ENCODE measurements around the gene CLDN19. TPM values are rescaled to one million over a fixed set of nuclear protein-coding genes. Genes with fewer than 3 reads are reported as not detected.

Gene CLDN19
- total RNA-seq, 5 donors from 2014 or later (not counting 1 experiment from before 2014, with no cell fraction given), result 0.18 TPM; not detected in 4

GRCh38 chr1:42783092-42783491, 43.1 kb upstream of the CLDN19 start:
- no peak for DNase-seq
- no CpG with 5 or more reads among the region's 2 CpGs for WGBS (ENCODE audit: insufficient coverage)
- CTCF ChIA-PET, result interaction anchor here (0.6 to 1.0 kb wide), 3 partner anchors 63 to 466 kb away, joined by 3 to 4 read pairs (median 4); partner anchors contain the start of gene ZNF691 (in 1 of the 2)
- Histone ChIP-seq H3K4me3 (ENCODE audit: control insufficient read depth in 1 of 2, extremely low read depth in 1 of 2, low read length in 1 of 2) (no peak overlapping the region), H3K36me3 (ENCODE audit: control insufficient read depth in 2 of 2, extremely low read depth in 1 of 2, insufficient read depth in 1 of 2, low read length in 1 of 2) (peaks cover 0 to 25% of the 10 kb centered on the region in 2 donors), H3K4me1 (ENCODE audit: control insufficient read depth in 1 of 2, extremely low read depth in 1 of 2, insufficient read depth in 2 of 2, low read length in 2 of 2) (peaks cover 2 to 15% of the 10 kb centered on the region in 2 experiments), H3K27me3 (replicated peaks in 1 of 2; ENCODE audit: control insufficient read depth in 2 of 2, extremely low read depth in 1 of 2, insufficient read depth in 2 of 2, low read length in 1 of 2) (peaks cover 0 to 4% of the 10 kb centered on the region in 2 experiments), H3K9me3 (no peaks in the 10 kb centered on the region), H3K27ac (ENCODE audit: low read length) (no peak overlapping the region)
- Mint-ChIP-seq H3K4me3 (no peak overlapping the region), H3K27ac (no peak overlapping the region), H3K4me1 (peaks cover 15 to 26% (median 17%) of the 10 kb centered on the region in 3 donors), H3K9me3 (no peaks in the 10 kb centered on the region), H3K36me3 (peaks cover 26% of the 10 kb centered on the region), H3K27me3 (no peaks in the 10 kb centered on the region)
- no peak for ATAC-seq (replicated peaks in 1 of 4)
- POLR2A ChIA-PET, result interaction anchor here in 1 of 2 donors (1.0 kb wide), 1 partner anchor 16 kb away, joined by 3 read pairs; the partner anchor contains the start of genes C1orf50 and P3H1

DNA sequence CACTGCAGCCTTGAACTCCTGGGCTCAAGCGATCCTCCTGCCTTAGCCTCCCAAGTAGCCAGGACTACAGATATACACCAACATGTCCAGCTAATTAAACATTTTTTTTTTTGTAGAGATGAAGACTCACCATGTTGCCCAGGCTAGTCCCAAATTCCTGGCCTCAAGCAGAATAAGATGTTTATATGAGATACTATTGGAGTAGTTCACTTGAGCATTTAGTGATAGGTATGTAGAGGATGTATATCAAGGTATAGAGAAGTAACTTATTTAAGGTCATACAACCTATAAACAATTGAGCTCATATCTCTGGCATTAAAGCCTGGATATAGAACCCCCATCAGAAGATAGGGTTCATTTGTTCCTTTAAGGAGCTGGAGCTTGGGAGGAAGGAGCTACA, 40.1 kb upstream of the CLDN19 start:
- peaks cover 2 to 51% of the 10 kb centered on the region in 2 donors for H3K36me3 ChIP-seq (ENCODE audit: control insufficient read depth in 2 of 2, extremely low read depth in 1 of 2, insufficient read depth in 1 of 2, low read length in 1 of 2)
- peaks cover 8 to 19% (median 11%) of the 10 kb centered on the region in 3 donors for H3K4me1 Mint-ChIP-seq
- H3K27me3 Mint-ChIP-seq, result no peaks in the 10 kb centered on the region
- ATAC-seq (replicated peaks in 1 of 4) (no peak), DNase-seq (no peak)
- H3K9me3 ChIP-seq, result no peaks in the 10 kb centered on the region
- H3K36me3 Mint-ChIP-seq, result peaks cover 45% of the 10 kb centered on the region
- H3K27ac ChIP-seq (ENCODE audit: low read length), result no peak overlapping the region
- no peak overlapping the region for H3K4me3 ChIP-seq (ENCODE audit: control insufficient read depth in 1 of 2, extremely low read depth in 1 of 2, low read length in 1 of 2)
- no peaks in the 10 kb centered on the region for H3K9me3 Mint-ChIP-seq
- H3K27me3 ChIP-seq (replicated peaks in 1 of 2; ENCODE audit: control insufficient read depth in 2 of 2, extremely low read depth in 1 of 2, insufficient read depth in 2 of 2, low read length in 1 of 2), result no peaks in the 10 kb centered on the region
- no peak overlapping the region for H3K4me3 Mint-ChIP-seq
- H3K27ac Mint-ChIP-seq, result no peak overlapping the region
- POLR2A ChIA-PET, result interaction anchor here in 1 of 2 donors (0.8 kb wide), 1 partner anchor 13 kb away, joined by 5 read pairs; the partner anchor contains the start of genes C1orf50 and P3H1
- H3K4me1 ChIP-seq (ENCODE audit: control insufficient read depth in 1 of 2, extremely low read depth in 1 of 2, insufficient read depth in 2 of 2, low read length in 2 of 2), result peaks cover 0 to 7% of the 10 kb centered on the region in 2 experiments
- WGBS (ENCODE audit: insufficient coverage), result no CpG with 5 or more reads among the region's 1 CpG
- CTCF ChIA-PET, result interaction anchor here (0.6 to 5.2 kb wide), 5 partner anchors 13 to 297 kb away, joined by 3 to 33 read pairs (median 3); partner anchors contain the start of genes C1orf50 (in 1 of the 2) and P3H1 (in 1 of the 2)

GRCh38 chr1:42779725-42780124, 39.7 kb upstream of the CLDN19 start:
- peaks cover 7 to 18% (median 11%) of the 10 kb centered on the region in 3 donors for H3K4me1 Mint-ChIP-seq
- Histone ChIP-seq H3K36me3 (ENCODE audit: control insufficient read depth in 2 of 2, extremely low read depth in 1 of 2, insufficient read depth in 1 of 2, low read length in 1 of 2) (peaks cover 5 to 56% of the 10 kb centered on the region in 2 donors), H3K27me3 (replicated peaks in 1 of 2; ENCODE audit: control insufficient read depth in 2 of 2, extremely low read depth in 1 of 2, insufficient read depth in 2 of 2, low read length in 1 of 2) (no peaks in the 10 kb centered on the region), H3K4me1 (ENCODE audit: control insufficient read depth in 1 of 2, extremely low read depth in 1 of 2, insufficient read depth in 2 of 2, low read length in 2 of 2) (peaks cover 0 to 3% of the 10 kb centered on the region in 2 experiments), H3K27ac (ENCODE audit: low read length) (no peak overlapping the region), H3K4me3 (ENCODE audit: control insufficient read depth in 1 of 2, extremely low read depth in 1 of 2, low read length in 1 of 2) (no peak overlapping the region), H3K9me3 (no peaks in the 10 kb centered on the region)
- ATAC-seq (replicated peaks in 1 of 4) (no peak), DNase-seq (no peak)
- POLR2A ChIA-PET, result interaction anchor here in 1 of 2 donors (0.8 kb wide), 1 partner anchor 13 kb away, joined by 5 read pairs; the partner anchor contains the start of genes C1orf50 and P3H1
- H3K27ac Mint-ChIP-seq, result peak overlapping the region in 1 of 2 donors; percentile 12
- WGBS (ENCODE audit: insufficient coverage), result 50% methylated on average over 1 of the region's 2 CpGs
- H3K9me3 Mint-ChIP-seq, result no peaks in the 10 kb centered on the region
- H3K36me3 Mint-ChIP-seq, result peaks cover 50% of the 10 kb centered on the region
- H3K4me3 Mint-ChIP-seq, result no peak overlapping the region
- H3K27me3 Mint-ChIP-seq, result no peaks in the 10 kb centered on the region
- CTCF ChIA-PET, result interaction anchor here (1.0 to 5.2 kb wide), 4 partner anchors 13 to 297 kb away, joined by 3 to 33 read pairs (median 3); partner anchors contain the start of genes C1orf50 (in 1 of the 2) and P3H1 (in 1 of the 2)

DNA sequence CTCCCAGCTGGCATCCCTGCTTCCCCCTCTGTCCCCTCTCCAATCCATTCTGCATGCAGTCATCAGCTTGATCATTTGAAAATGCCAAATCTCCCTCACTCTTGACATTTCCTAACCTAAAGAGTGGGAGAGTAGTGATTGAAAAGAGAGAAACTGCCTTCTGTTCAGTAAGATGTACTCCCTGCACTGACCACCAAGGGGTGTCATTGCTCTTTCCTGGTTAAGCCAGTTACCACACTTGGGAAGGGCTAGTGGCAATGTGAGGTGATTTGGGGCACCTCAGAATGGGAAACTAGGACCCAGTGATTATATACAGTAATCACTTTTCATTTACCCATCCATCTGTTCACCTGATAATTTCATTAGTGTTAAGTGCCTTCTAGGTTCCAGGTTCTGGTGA, 37.8 kb upstream of the CLDN19 start:
- Mint-ChIP-seq H3K27me3 (no peaks in the 10 kb centered on the region), H3K4me1 (peaks cover 9 to 16% (median 12%) of the 10 kb centered on the region in 3 donors), H3K27ac (peak overlapping the region in 1 of 2 donors; percentile 55), H3K4me3 (no peak overlapping the region), H3K9me3 (no peaks in the 10 kb centered on the region), H3K36me3 (peaks cover 58% of the 10 kb centered on the region)
- Histone ChIP-seq H3K27ac (ENCODE audit: low read length) (no peak overlapping the region), H3K27me3 (replicated peaks in 1 of 2; ENCODE audit: control insufficient read depth in 2 of 2, extremely low read depth in 1 of 2, insufficient read depth in 2 of 2, low read length in 1 of 2) (no peaks in the 10 kb centered on the region), H3K9me3 (no peaks in the 10 kb centered on the region), H3K4me3 (ENCODE audit: control insufficient read depth in 1 of 2, extremely low read depth in 1 of 2, low read length in 1 of 2) (no peak overlapping the region), H3K36me3 (ENCODE audit: control insufficient read depth in 2 of 2, extremely low read depth in 1 of 2, insufficient read depth in 1 of 2, low read length in 1 of 2) (peaks cover 5 to 63% of the 10 kb centered on the region in 2 donors), H3K4me1 (ENCODE audit: control insufficient read depth in 1 of 2, extremely low read depth in 1 of 2, insufficient read depth in 2 of 2, low read length in 2 of 2) (no peaks in the 10 kb centered on the region)
- POLR2A ChIA-PET, result no interaction called here
- ATAC-seq (replicated peaks in 1 of 4) (peak; percentile 37 to 62 (median 39)), DNase-seq (peak in 11 of 35 experiments; percentile 7 to 57 (median 17))
- CTCF ChIA-PET, result interaction anchor here (1.0 to 5.2 kb wide), 7 partner anchors 10 to 296 kb away, joined by 3 to 33 read pairs (median 5); no protein-coding TSS in a partner anchor

GRCh38 chr1:42776502-42776901, 36.5 kb upstream of the CLDN19 start:
- H3K36me3 ChIP-seq (ENCODE audit: control insufficient read depth in 2 of 2, extremely low read depth in 1 of 2, insufficient read depth in 1 of 2, low read length in 1 of 2), result peaks cover 5 to 65% of the 10 kb centered on the region in 2 donors
- H3K9me3 ChIP-seq, result no peaks in the 10 kb centered on the region
- 100% methylated on average over 3 of the region's 6 CpGs for WGBS (ENCODE audit: insufficient coverage)
- no peak overlapping the region for H3K27ac ChIP-seq (ENCODE audit: low read length)
- peaks cover 55% of the 10 kb centered on the region for H3K36me3 Mint-ChIP-seq
- H3K4me1 ChIP-seq (ENCODE audit: control insufficient read depth in 1 of 2, extremely low read depth in 1 of 2, insufficient read depth in 2 of 2, low read length in 2 of 2), result peaks cover 0 to 3% of the 10 kb centered on the region in 2 experiments
- no peak overlapping the region for H3K4me3 Mint-ChIP-seq
- ChIA-PET POLR2A (no interaction called here), CTCF (interaction anchor here in 1 of 2 donors (5.2 kb wide), 1 partner anchor 298 kb away, joined by 33 read pairs; no protein-coding TSS in a partner anchor)
- no peak for DNase-seq
- H3K27ac Mint-ChIP-seq, result no peak overlapping the region
- no peak overlapping the region for H3K4me3 ChIP-seq (ENCODE audit: control insufficient read depth in 1 of 2, extremely low read depth in 1 of 2, low read length in 1 of 2)
- ATAC-seq (replicated peaks in 1 of 4), result no peak
- H3K9me3 Mint-ChIP-seq, result no peaks in the 10 kb centered on the region
- peaks cover 16 to 25% (median 17%) of the 10 kb centered on the region in 3 donors for H3K4me1 Mint-ChIP-seq
- no peaks in the 10 kb centered on the region for H3K27me3 ChIP-seq (replicated peaks in 1 of 2; ENCODE audit: control insufficient read depth in 2 of 2, extremely low read depth in 1 of 2, insufficient read depth in 2 of 2, low read length in 1 of 2)
- no peaks in the 10 kb centered on the region for H3K27me3 Mint-ChIP-seq

DNA sequence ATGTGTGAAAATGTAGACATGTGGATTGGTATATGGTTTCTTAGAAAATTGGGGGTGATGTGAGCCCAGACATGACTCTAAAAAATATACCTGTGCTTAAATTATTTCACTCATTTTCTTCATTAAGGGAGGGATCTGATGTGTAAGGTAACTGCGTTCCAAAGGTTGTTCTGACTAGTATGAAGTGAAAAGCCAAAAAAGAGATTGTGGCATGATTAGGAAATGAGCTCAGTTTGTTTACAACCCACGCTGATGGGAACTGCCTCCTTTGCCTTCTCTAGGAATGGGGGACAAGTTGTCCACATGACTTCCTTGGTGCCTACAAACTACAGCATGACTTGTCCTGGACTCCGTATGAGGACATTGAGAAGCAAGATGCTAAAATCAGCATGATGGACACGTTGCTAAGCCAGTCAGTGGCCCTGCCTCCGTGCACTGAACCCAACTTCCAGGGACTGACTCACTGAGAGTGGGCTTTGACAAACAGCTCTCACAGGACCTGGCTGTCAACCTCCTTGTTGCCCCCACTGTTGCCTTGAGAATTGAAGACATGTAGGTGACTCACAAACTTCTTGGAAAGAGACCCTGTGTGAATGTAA, 35.0 kb upstream of the CLDN19 start:
- no peaks in the 10 kb centered on the region for H3K9me3 Mint-ChIP-seq
- ChIA-PET CTCF (no interaction called here), POLR2A (no interaction called here)
- Histone ChIP-seq H3K4me3 (ENCODE audit: control insufficient read depth in 1 of 2, extremely low read depth in 1 of 2, low read length in 1 of 2) (no peak overlapping the region), H3K9me3 (no peaks in the 10 kb centered on the region), H3K27ac (ENCODE audit: low read length) (no peak overlapping the region), H3K36me3 (ENCODE audit: control insufficient read depth in 2 of 2, extremely low read depth in 1 of 2, insufficient read depth in 1 of 2, low read length in 1 of 2) (peaks cover 5 to 62% of the 10 kb centered on the region in 2 donors), H3K4me1 (ENCODE audit: control insufficient read depth in 1 of 2, extremely low read depth in 1 of 2, insufficient read depth in 2 of 2, low read length in 2 of 2) (peaks cover 0 to 4% of the 10 kb centered on the region in 2 experiments), H3K27me3 (replicated peaks in 1 of 2; ENCODE audit: control insufficient read depth in 2 of 2, extremely low read depth in 1 of 2, insufficient read depth in 2 of 2, low read length in 1 of 2) (no peaks in the 10 kb centered on the region)
- DNase-seq (no peak), ATAC-seq (replicated peaks in 1 of 4) (no peak)
- no peak overlapping the region for H3K27ac Mint-ChIP-seq
- 82% methylated on average over 5 of the region's 5 CpGs for WGBS (ENCODE audit: insufficient coverage)
- peaks cover 52% of the 10 kb centered on the region for H3K36me3 Mint-ChIP-seq
- no peak overlapping the region for H3K4me3 Mint-ChIP-seq
- peaks cover 22 to 36% (median 24%) of the 10 kb centered on the region in 3 donors for H3K4me1 Mint-ChIP-seq
- H3K27me3 Mint-ChIP-seq, result no peaks in the 10 kb centered on the region

All from T-cell (primary cell).